SU-DHL-6 (cell line): Measurements from ENCODE around the gene EXD3.

Experiments
- H2AFZ ChIP-seq: fragments of 200-600 bp; sonication (generic); 2 replicates; pipeline ENCODE4 v1.6.1; 2014; ENCODE audit warnings: low read depth, mild to moderate bottlenecking, moderate library complexity, mixed read lengths, antibody characterized with exemption, low read length; ENCODE audit not compliant: severe bottlenecking
- H3F3A ChIP-seq: fragments of 200-600 bp; shearing (Covaris generic); 2 replicates; pipeline ENCODE4 v1.6.0; 2016; ENCODE audit warnings: antibody characterized with exemption, mild to moderate bottlenecking; ENCODE audit not compliant: insufficient read depth
- H3K27ac ChIP-seq: fragments of 200-600 bp; sonication (generic); 2 replicates; pipeline ENCODE4 v1.5.1; 2016; ENCODE audit warnings: low read depth, mild to moderate bottlenecking, low read length, moderate library complexity, mixed read lengths
- H3K27me3 ChIP-seq: fragments of 200-600 bp; sonication (generic), shearing (Covaris generic); 2 replicates; pipeline ENCODE4 v1.6.0; 2014; ENCODE audit warnings: mild to moderate bottlenecking, low read length
- H3K36me3 ChIP-seq: fragments of 200-600 bp; sonication (generic); 2 replicates; pipeline ENCODE4 v1.6.1; 2014; ENCODE audit warnings: mild to moderate bottlenecking, low read length, mixed read lengths
- H3K4me2 ChIP-seq: fragments of 300-600, 200-600 bp; shearing (Covaris generic), sonication (generic); 2 replicates; pipeline ENCODE4 v1.6.0; 2014; ENCODE audit warnings: low read length, low read depth, mild to moderate bottlenecking; ENCODE audit not compliant: poor library complexity, severe bottlenecking
- H3K4me3 ChIP-seq: fragments of 200-600 bp; sonication (generic); 2 replicates; pipeline ENCODE4 v1.5.1; 2014; ENCODE audit warnings: antibody characterized with exemption, low read length, mild to moderate bottlenecking, mixed read lengths; ENCODE audit not compliant: insufficient read depth, poor library complexity, severe bottlenecking
- H3K79me2 ChIP-seq: fragments of 200-600 bp; sonication (generic); 2 replicates; pipeline ENCODE4 v1.6.1; 2014; ENCODE audit warnings: mild to moderate bottlenecking, low read length, moderate library complexity; ENCODE audit not compliant: insufficient read depth
- H3K9ac ChIP-seq: fragments of 200-600 bp; sonication (generic); 2 replicates; pipeline ENCODE4 v1.7.0; 2014; ENCODE audit warnings: mild to moderate bottlenecking, low read length
- H3K9me2 ChIP-seq: fragments of 200-600 bp; sonication (generic); replicated peaks from 2 replicates; pipeline ENCODE4 v1.6.1; 2014; ENCODE audit warnings: low read length; ENCODE audit not compliant: insufficient read depth
- H3K9me3 ChIP-seq: fragments of 200-600 bp; sonication (generic); 2 replicates; pipeline ENCODE4 v1.6.1; 2014; ENCODE audit warnings: low read length, mixed read lengths; ENCODE audit not compliant: insufficient read depth
- H4K20me1 ChIP-seq: fragments of 200-600 bp; sonication (generic); 2 replicates; pipeline ENCODE4 v1.6.1; 2014; ENCODE audit warnings: low read depth, mild to moderate bottlenecking, antibody characterized with exemption, low read length, moderate library complexity, mixed read lengths
- EZH2phosphoT487 ChIP-seq: fragments of 200-600 bp; sonication (generic), shearing (Covaris generic); conservative IDR thresholded peaks from 2 replicates; pipeline ENCODE4 v1.6.1; 2018; ENCODE audit warnings: mild to moderate bottlenecking, antibody characterized with exemption, low read length, moderate library complexity, mixed read lengths
- TF ChIP-seq, protein P1 (sequence below): fragments of 200-600 bp; sonication (generic); IDR thresholded peaks from one replicate; pipeline ENCODE4 v1.5.1; 2017; ENCODE audit warnings: antibody characterized with exemption, mild to moderate bottlenecking, low read length, moderate library complexity; ENCODE audit not compliant: insufficient read depth, poor library complexity, severe bottlenecking

The EXD3 gene

DNA sequence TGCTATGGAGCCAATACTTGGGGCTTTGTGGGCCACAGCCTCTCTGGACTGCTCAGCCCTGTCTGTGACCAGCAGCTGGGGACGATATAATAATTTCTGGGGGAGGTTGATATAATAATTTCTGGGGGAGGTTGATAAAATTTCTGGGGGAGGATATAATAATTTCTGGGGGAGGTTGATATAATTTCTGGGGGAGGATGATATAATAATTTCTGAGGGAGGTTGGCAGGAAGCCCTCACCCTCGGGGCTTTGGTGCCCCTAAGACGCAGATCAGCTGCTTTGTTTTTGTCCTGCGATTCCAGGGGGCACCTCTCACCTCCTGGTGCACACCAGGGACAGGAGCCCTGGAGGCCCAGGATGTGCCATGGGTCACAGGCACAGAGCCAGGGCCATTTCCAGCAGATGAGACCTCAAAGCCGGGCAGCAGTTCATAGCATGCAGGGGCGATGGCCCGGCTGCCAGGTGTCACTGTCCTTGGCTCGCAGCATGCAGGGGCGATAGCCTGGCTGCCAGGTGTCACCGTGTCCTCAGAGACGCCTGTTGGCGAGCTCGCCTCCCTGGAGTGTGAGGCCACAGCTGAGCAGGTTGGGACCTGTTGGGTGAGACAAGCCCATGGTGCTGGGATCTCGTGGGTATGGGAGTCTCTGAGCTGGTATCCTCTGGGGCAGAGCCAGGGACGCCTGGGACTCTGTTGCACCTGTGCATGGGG, 149.2 kb downstream of the EXD3 start:
- H3K36me3 ChIP-seq = no peaks in the 10 kb centered on the region

DNA sequence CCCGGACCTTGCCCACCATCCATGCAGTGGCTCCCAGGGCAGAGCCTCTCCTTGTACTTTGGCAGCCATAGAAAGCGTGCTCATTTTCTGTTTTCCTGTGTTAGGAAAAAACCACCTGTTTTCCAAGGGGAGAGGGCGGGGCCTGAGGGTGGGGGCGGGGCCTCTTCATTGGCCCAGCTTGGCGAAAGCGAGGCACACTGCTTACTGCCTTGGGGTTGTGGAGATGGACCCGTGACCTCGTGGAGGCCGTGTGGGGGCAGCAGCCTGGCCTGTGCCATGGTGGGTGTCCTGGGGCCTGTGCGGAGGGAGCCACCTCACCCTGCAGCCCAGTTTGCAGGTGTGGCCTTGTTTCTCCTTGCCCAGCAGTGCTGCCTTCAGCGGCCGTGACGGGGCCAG, 149.9 kb downstream of the EXD3 start:
- TF ChIP-seq EZH2phosphoT487 = no peak
- TF ChIP-seq, protein P1, sequence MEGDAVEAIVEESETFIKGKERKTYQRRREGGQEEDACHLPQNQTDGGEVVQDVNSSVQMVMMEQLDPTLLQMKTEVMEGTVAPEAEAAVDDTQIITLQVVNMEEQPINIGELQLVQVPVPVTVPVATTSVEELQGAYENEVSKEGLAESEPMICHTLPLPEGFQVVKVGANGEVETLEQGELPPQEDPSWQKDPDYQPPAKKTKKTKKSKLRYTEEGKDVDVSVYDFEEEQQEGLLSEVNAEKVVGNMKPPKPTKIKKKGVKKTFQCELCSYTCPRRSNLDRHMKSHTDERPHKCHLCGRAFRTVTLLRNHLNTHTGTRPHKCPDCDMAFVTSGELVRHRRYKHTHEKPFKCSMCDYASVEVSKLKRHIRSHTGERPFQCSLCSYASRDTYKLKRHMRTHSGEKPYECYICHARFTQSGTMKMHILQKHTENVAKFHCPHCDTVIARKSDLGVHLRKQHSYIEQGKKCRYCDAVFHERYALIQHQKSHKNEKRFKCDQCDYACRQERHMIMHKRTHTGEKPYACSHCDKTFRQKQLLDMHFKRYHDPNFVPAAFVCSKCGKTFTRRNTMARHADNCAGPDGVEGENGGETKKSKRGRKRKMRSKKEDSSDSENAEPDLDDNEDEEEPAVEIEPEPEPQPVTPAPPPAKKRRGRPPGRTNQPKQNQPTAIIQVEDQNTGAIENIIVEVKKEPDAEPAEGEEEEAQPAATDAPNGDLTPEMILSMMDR = no peak
- Histone ChIP-seq H4K20me1 (no peaks in the 10 kb centered on the region), H3K27ac (no peak overlapping the region), H3F3A (0 out of 2 replicates have a peak, but pooled peaks cover 6% of the 10 kb centered on the region), H3K36me3 (no peaks in the 10 kb centered on the region), H3K4me3 (no peak overlapping the region), H3K9me3 (no peaks in the 10 kb centered on the region), H3K4me2 (no peak overlapping the region), H2AFZ (no peak overlapping the region), H3K9ac (no peak overlapping the region), H3K9me2 (no peaks in the 10 kb centered on the region), H3K27me3 (no peaks in the 10 kb centered on the region), H3K79me2 (no peaks in the 10 kb centered on the region)

More for the DNA sequence above, 149.2 kb downstream of the EXD3 start:
- Histone ChIP-seq H3K4me3 (no peak overlapping the region), H2AFZ (no peak overlapping the region), H3K27me3 (no peaks in the 10 kb centered on the region), H4K20me1 (no peaks in the 10 kb centered on the region), H3K27ac (0 out of 2 replicates have a peak overlapping the region, but pooled peaks have one; percentile 5), H3F3A (0 out of 2 replicates have a peak, but pooled peaks cover 4% of the 10 kb centered on the region), H3K9me2 (no peaks in the 10 kb centered on the region), H3K4me2 (no peak overlapping the region), H3K9me3 (no peaks in the 10 kb centered on the region), H3K9ac (no peak overlapping the region), H3K79me2 (no peaks in the 10 kb centered on the region)
- TF ChIP-seq EZH2phosphoT487 = no peak
- TF ChIP-seq, protein P1 = no peak

DNA sequence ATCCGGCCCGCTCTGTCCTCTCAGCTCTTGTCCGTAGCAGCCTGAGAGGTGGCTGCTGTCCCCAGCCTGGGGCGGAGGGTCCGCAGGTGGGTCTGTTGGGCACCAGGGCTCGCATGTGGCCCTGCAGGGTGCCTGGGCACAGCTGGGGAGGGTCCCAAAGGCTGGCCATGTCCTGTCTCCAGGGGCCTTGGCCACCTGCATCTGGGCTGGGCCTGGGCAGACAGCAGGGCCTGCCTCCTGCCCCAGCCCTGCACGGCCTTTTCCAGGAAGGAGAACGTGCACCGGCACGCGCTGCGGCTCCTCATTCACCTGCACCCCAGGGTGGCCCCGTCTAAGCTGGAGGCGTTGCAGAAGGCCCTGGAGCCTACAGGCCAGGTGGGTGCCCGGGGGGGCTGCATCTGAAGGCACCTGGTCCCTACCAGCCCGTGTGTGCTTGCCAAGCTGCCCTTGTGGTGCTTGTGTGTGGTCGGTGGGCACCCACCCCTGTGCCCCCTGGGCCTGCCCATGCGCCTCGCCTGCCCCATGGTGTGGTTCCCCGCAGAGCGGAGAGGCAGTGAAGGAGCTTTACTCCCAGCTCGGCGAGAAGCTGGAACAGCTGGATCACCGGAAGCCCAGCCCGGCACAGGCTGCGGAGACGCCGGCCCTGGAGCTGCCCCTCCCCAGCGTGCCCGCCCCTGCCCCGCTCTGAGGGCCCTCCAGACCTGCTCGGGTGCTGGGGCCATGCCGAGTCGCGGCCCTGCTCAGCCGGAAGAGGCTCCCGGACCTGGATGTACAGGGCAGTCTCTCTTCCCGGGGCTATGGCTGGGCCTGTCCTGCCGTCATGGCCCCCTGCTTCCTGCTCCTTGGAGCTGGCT, 150.5 kb downstream of the EXD3 start:
- Histone ChIP-seq H4K20me1 (no peaks in the 10 kb centered on the region), H3K9ac (no peak overlapping the region), H3K9me3 (no peaks in the 10 kb centered on the region), H3K9me2 (no peaks in the 10 kb centered on the region), H3K36me3 (no peaks in the 10 kb centered on the region), H3F3A (0 out of 2 replicates have a peak, but pooled peaks cover 9% of the 10 kb centered on the region), H3K27me3 (no peaks in the 10 kb centered on the region), H3K4me2 (no peak overlapping the region), H3K4me3 (no peak overlapping the region), H3K27ac (no peak overlapping the region), H3K79me2 (no peaks in the 10 kb centered on the region), H2AFZ (no peak overlapping the region)
- TF ChIP-seq EZH2phosphoT487 = no peak
- TF ChIP-seq, protein P1 = no peak
